Activated CD4-positive, alpha-beta T cell treated with anti-CD3 and anti-CD28 coated beads for 36 hours (primary cell): Measurements from ENCODE around the gene DPH3. TPM values are rescaled to one million over a fixed set of nuclear protein-coding genes. Genes with fewer than 3 reads are reported as not detected.
A peak's percentile ranks its signal among the peaks of the same experiment; 100 is the strongest.

Experiments
- ATAC-seq: fragments of 200-7000 bp; cut with Tn5 transposase; one replicate; pipeline ENCODE4 v1.10.0; 2021; ENCODE audit warnings: mild to moderate bottlenecking, moderate library complexity
- CTCF ChIA-PET: fragments of 350-600 bp; sonication (Branson Sonifier 250); formaldehyde crosslinking; loops from one replicate; lab custom pipeline; 2021; ENCODE audit warnings: antibody characterized with exemption; lab: Charles Lee
- POLR2A ChIA-PET: fragments of 350-600 bp; sonication (Branson Sonifier 250); formaldehyde crosslinking; loops from one replicate; lab custom pipeline; 2021; ENCODE audit warnings: antibody characterized with exemption, inconsistent platforms; lab: Charles Lee
- DNase-seq: peaks from one replicate; pipeline ENCODE4 v3.0.0-alpha.2; 2020
- H3K27ac Mint-ChIP-seq: one replicate; pipeline ENCODE4 v1.8.0; 2021; ENCODE audit warnings: mixed read lengths
- H3K27me3 Mint-ChIP-seq: one replicate; pipeline ENCODE4 v1.8.0; 2021; ENCODE audit warnings: mixed read lengths
- H3K36me3 Mint-ChIP-seq: one replicate; pipeline ENCODE4 v1.8.0; 2021; ENCODE audit warnings: low read depth, mixed read lengths
- H3K4me1 Mint-ChIP-seq: one replicate; pipeline ENCODE4 v1.8.0; 2021; ENCODE audit warnings: mixed read lengths
- H3K4me3 Mint-ChIP-seq: one replicate; pipeline ENCODE4 v1.8.0; 2021; ENCODE audit warnings: mild to moderate bottlenecking, moderate library complexity, mixed read lengths
- H3K9me3 Mint-ChIP-seq: one replicate; pipeline ENCODE4 v1.8.0; 2021; ENCODE audit warnings: low read depth, mixed read lengths
- intact Hi-C, 2 experiments: fragments of 100-400 bp; cut with DNase I in 1 of 2; cut with micrococcal nuclease in 1 of 2; formaldehyde crosslinking; loops; one replicate each; pipeline versions ENCODE4 v1.14.2 to v1.15.1; 2022 to 2024; cut with DNase I, micrococcal nuclease
- total RNA-seq, 2 experiments: library from RNA; stranded (reverse); gene quantifications; one replicate each; pipeline ENCODE4 v1.2.3, GENCODE V29; 2021

Gene DPH3
- total RNA-seq, 2 experiments from 2014 or later, result 13.0 to 17.8 TPM

GRCh38 chr3:16304061-16305010, 39.6 kb upstream of the DPH3 start:
- ATAC-seq (peak; percentile 37), DNase-seq (peak; percentile 49)
- H3K27ac Mint-ChIP-seq, result peak overlapping the region; percentile 95
- H3K36me3 Mint-ChIP-seq, result peaks cover 75% of the 10 kb centered on the region
- H3K27me3 Mint-ChIP-seq, result no peaks in the 10 kb centered on the region
- intact Hi-C loops, result loop anchor here (2.0 to 5.0 kb wide), 3 partner anchors 14 to 208 kb away; partner anchors contain the start of gene RFTN1 (in 2 of the 2)
- CTCF ChIA-PET, result interaction anchor here (0.7 to 7.4 kb wide), 9 partner anchors 10 to 678 kb away, joined by 3 to 100 read pairs (median 6); no protein-coding TSS in a partner anchor
- H3K4me1 Mint-ChIP-seq, result peaks cover 95% of the 10 kb centered on the region
- H3K9me3 Mint-ChIP-seq, result no peaks in the 10 kb centered on the region
- peak overlapping the region; percentile 53 for H3K4me3 Mint-ChIP-seq
- POLR2A ChIA-PET, result interaction anchor here (0.5 to 1.0 kb wide), 8 partner anchors 9 to 725 kb away, joined by 3 to 6 read pairs (median 3); no protein-coding TSS in a partner anchor

GRCh38 chr3:16303037-16303575, 38.4 kb upstream of the DPH3 start:
- Mint-ChIP-seq H3K4me1 (peaks cover 98% of the 10 kb centered on the region), H3K36me3 (peaks cover 75% of the 10 kb centered on the region), H3K27me3 (no peaks in the 10 kb centered on the region), H3K27ac (peak overlapping the region; percentile 96), H3K9me3 (no peaks in the 10 kb centered on the region), H3K4me3 (peak overlapping the region; percentile 32)
- no peak for ATAC-seq
- intact Hi-C loops, result no loop called here
- DNase-seq, result no peak
- ChIA-PET CTCF (interaction anchor here (1.4 to 7.4 kb wide), 5 partner anchors 10 to 247 kb away, joined by 6 to 100 read pairs (median 17); no protein-coding TSS in a partner anchor), POLR2A (no interaction called here)

GRCh38 chr3:16302082-16302631, 37.4 kb upstream of the DPH3 start:
- no peak for DNase-seq
- peaks cover 98% of the 10 kb centered on the region for H3K4me1 Mint-ChIP-seq
- H3K9me3 Mint-ChIP-seq, result peaks cover 2% of the 10 kb centered on the region
- ChIA-PET CTCF (interaction anchor here (1.0 to 3.2 kb wide), 3 partner anchors 12 to 16 kb away, joined by 4 to 17 read pairs (median 9); no protein-coding TSS in a partner anchor), POLR2A (no interaction called here)
- ATAC-seq, result no peak
- H3K36me3 Mint-ChIP-seq, result peaks cover 75% of the 10 kb centered on the region
- peak overlapping the region; percentile 66 for H3K4me3 Mint-ChIP-seq
- H3K27ac Mint-ChIP-seq, result peak overlapping the region; percentile 96
- intact Hi-C loops, result no loop called here
- H3K27me3 Mint-ChIP-seq, result no peaks in the 10 kb centered on the region

DNA sequence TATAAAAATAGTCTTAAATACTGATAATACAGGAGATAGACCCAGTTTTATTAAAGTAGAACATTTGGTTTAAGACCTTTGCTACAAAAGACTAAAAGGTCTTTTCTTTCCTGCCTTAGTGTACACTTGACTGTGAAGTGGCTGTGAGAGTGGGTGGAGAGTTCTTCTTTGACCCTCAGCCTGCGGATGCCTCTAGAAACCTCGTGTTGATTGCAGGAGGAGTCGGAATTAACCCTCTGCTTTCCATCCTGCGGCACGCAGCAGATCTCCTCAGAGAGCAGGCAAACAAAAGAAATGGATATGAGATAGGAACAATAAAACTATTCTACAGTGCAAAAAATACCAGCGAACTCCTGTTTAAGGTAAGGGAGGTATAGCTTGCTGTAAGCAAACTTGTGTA, 36.8 kb upstream of the DPH3 start:
- H3K27ac Mint-ChIP-seq, result peak overlapping the region; percentile 96
- peaks cover 2% of the 10 kb centered on the region for H3K9me3 Mint-ChIP-seq
- peak; percentile 30 for ATAC-seq
- ChIA-PET POLR2A (interaction anchor here (0.6 kb wide), 1 partner anchor 532 kb away, joined by 3 read pairs; no protein-coding TSS in a partner anchor), CTCF (interaction anchor here (0.8 to 2.4 kb wide), 7 partner anchors 8 to 16 kb away, joined by 3 to 9 read pairs (median 4); no protein-coding TSS in a partner anchor)
- peaks cover 75% of the 10 kb centered on the region for H3K36me3 Mint-ChIP-seq
- intact Hi-C loops, result loop anchor here (1.0 kb wide), 2 partner anchors 8 to 10 kb away; no protein-coding TSS in a partner anchor
- peak; percentile 57 for DNase-seq
- H3K4me1 Mint-ChIP-seq, result peaks cover 98% of the 10 kb centered on the region
- H3K27me3 Mint-ChIP-seq, result no peaks in the 10 kb centered on the region
- peak overlapping the region; percentile 66 for H3K4me3 Mint-ChIP-seq

- Mint-ChIP-seq H3K4me1 (peaks cover 98% of the 10 kb centered on the region), H3K9me3 (peaks cover 3% of the 10 kb centered on the region), H3K27ac (peak overlapping the region; percentile 96), H3K27me3 (no peaks in the 10 kb centered on the region), H3K4me3 (peak overlapping the region; percentile 66), H3K36me3 (peaks cover 75% of the 10 kb centered on the region)
- ChIA-PET CTCF (interaction anchor here (0.8 to 2.4 kb wide), 9 partner anchors 9 to 29 kb away, joined by 3 to 9 read pairs (median 4); no protein-coding TSS in a partner anchor), POLR2A (interaction anchor here (0.6 kb wide), 1 partner anchor 532 kb away, joined by 3 read pairs; no protein-coding TSS in a partner anchor)
- ATAC-seq, result peak; percentile 55
- intact Hi-C loops, result loop anchor here (1.0 kb wide), 2 partner anchors 8 to 10 kb away; no protein-coding TSS in a partner anchor
- peak; percentile 53 for DNase-seq
Measured at GRCh38 chr3:16300881-16301359, 36.2 kb upstream of the DPH3 start.

GRCh38 chr3:16300307-16300706, 35.6 kb upstream of the DPH3 start:
- H3K36me3 Mint-ChIP-seq, result peaks cover 75% of the 10 kb centered on the region
- H3K4me3 Mint-ChIP-seq, result peak overlapping the region; percentile 66
- H3K27me3 Mint-ChIP-seq, result no peaks in the 10 kb centered on the region
- POLR2A ChIA-PET, result no interaction called here
- ATAC-seq, result peak; percentile 8
- H3K4me1 Mint-ChIP-seq, result peaks cover 98% of the 10 kb centered on the region
- CTCF ChIA-PET, result interaction anchor here (1.0 to 2.4 kb wide), 6 partner anchors 8 to 28 kb away, joined by 3 to 9 read pairs (median 4); no protein-coding TSS in a partner anchor
- intact Hi-C loops, result loop anchor here in 1 of 2 experiments (1.0 kb wide), 1 partner anchor 9 kb away; no protein-coding TSS in a partner anchor
- H3K27ac Mint-ChIP-seq, result peak overlapping the region; percentile 96
- no peak for DNase-seq
- H3K9me3 Mint-ChIP-seq, result peaks cover 3% of the 10 kb centered on the region

DNA sequence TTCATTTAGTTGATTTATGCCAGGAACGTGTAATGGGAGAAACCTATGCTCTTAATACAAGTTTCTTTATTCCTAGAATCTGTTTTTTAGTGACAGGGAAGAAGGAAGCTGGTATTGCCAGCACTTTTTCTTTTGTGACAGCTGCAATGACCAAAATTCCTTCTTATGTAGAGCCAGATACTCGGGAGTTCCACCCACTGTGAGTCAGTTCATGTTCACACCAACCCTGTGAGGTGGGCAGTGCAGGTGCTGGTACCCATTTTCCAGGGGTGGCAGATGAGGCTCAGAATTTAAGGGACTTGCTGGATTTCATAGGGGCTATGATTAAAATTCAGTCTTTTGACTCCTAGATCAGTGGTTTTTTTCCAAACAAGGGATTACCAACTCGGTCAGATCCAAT, 35.0 kb upstream of the DPH3 start:
- ATAC-seq (no peak), DNase-seq (no peak)
- peaks cover 97% of the 10 kb centered on the region for H3K4me1 Mint-ChIP-seq
- H3K27ac Mint-ChIP-seq, result peak overlapping the region; percentile 96
- H3K27me3 Mint-ChIP-seq, result no peaks in the 10 kb centered on the region
- CTCF ChIA-PET, result interaction anchor here (1.2 to 2.4 kb wide), 2 partner anchors 9 to 28 kb away, joined by 3 to 9 read pairs; no protein-coding TSS in a partner anchor
- POLR2A ChIA-PET, result no interaction called here
- peaks cover 74% of the 10 kb centered on the region for H3K36me3 Mint-ChIP-seq
- no peak overlapping the region for H3K4me3 Mint-ChIP-seq
- peaks cover 3% of the 10 kb centered on the region for H3K9me3 Mint-ChIP-seq
- intact Hi-C loops, result loop anchor here (1.0 to 10.0 kb wide), 5 partner anchors 8 to 725 kb away; no protein-coding TSS in a partner anchor

GRCh38 chr3:16298891-16299290, 34.1 kb upstream of the DPH3 start:
- intact Hi-C loops, result loop anchor here (5.0 to 10.0 kb wide), 4 partner anchors 78 to 726 kb away; no protein-coding TSS in a partner anchor
- Mint-ChIP-seq H3K4me1 (peaks cover 97% of the 10 kb centered on the region), H3K27me3 (no peaks in the 10 kb centered on the region), H3K4me3 (peak overlapping the region; percentile 3), H3K9me3 (peaks cover 3% of the 10 kb centered on the region), H3K36me3 (peaks cover 74% of the 10 kb centered on the region), H3K27ac (peak overlapping the region; percentile 88)
- DNase-seq (no peak), ATAC-seq (no peak)
- POLR2A ChIA-PET, result no interaction called here
- CTCF ChIA-PET, result interaction anchor here (1.0 to 1.6 kb wide), 2 partner anchors 12 to 15 kb away, joined by 4 to 8 read pairs; no protein-coding TSS in a partner anchor

DNA sequence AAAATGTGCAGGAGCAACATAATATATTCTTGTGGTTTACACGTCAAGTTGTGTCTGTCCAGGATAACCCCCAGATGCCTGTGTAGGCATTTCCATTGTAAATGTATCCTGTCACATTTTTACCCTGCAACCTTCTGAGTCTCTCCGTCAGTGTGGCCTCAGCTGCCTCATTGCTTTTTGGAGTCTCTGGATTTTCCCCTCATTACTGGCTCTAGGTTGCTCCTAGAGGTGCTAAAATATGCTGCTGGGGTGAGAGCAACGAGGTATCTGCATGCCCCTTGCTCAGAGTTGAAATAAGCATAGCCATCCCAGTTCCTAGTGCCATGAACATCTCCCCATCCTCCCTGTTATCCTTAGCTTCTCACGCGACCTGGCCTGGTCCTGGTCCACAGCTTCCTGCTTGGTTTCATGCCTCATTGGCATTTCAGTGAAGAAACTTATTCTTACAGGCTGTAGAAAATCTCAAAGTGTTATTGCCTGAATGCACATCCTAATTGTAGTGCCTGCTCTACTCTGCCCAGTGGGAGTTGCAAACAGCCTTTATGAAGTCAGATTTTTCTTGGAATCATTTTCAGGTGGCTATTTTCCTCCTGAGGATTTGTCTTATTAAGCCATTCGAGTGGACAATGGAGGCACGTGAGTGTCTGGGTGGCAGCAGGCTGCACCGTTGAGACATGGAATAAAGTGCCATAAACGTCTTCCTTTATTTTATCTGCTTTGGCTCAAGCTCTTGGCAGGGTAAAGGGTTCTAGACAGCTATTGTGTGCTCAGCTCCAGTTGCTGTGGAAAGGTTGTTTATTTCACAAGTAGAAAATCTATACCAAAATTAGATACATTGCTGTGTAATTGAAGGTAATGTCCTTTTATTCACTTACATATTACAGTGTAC, 33.5 kb upstream of the DPH3 start:
- CTCF ChIA-PET, result interaction anchor here (0.6 to 1.6 kb wide), 8 partner anchors 10 to 700 kb away, joined by 3 to 9 read pairs (median 4); no protein-coding TSS in a partner anchor
- H3K27ac Mint-ChIP-seq, result peak overlapping the region; percentile 88
- POLR2A ChIA-PET, result interaction anchor here (0.8 kb wide), 1 partner anchor 11 kb away, joined by 3 read pairs; no protein-coding TSS in a partner anchor
- peaks cover 99% of the 10 kb centered on the region for H3K4me1 Mint-ChIP-seq
- no peak for DNase-seq
- no peaks in the 10 kb centered on the region for H3K27me3 Mint-ChIP-seq
- intact Hi-C loops, result loop anchor here (5.0 to 10.0 kb wide), 4 partner anchors 79 to 727 kb away; no protein-coding TSS in a partner anchor
- H3K4me3 Mint-ChIP-seq, result peak overlapping the region; percentile 3
- H3K36me3 Mint-ChIP-seq, result peaks cover 76% of the 10 kb centered on the region
- no peak for ATAC-seq
- peaks cover 3% of the 10 kb centered on the region for H3K9me3 Mint-ChIP-seq
